NCI-H526 treated with DMSO at 0.1 percent for 48 hours (cell line): ENCODE measurements around the gene EIF4G3.
"Not testable (repeated sequence)": the region's sequence is repeated elsewhere in the genome, so short reads cannot be mapped to it uniquely, and the experiment has no call there.

ENCODE experiments used
- DNase-seq: peaks from one replicate; lab custom pipeline; 2025; lab: John Stamatoyannopoulos, UW

The EIF4G3 gene

DNA sequence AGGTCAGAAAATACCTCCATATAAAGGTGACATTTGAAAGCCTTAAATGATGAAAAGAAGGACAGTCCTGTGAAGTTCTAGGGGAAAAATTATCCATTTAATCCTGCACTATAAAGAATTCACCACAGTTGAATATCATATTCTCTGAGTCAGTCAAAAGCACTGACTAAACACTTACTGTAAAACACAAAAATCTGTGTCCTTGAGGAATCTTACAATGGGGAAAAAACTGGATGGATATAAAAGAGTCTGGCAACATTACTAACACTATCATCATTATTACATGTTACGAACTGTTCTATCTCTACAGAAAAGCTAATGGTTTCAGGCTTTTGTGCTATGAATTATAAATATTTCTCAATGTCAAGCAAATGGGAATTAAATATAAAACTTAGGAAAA lies 347.2 kb downstream of the EIF4G3 start:
- no peak for DNase-seq

DNA sequence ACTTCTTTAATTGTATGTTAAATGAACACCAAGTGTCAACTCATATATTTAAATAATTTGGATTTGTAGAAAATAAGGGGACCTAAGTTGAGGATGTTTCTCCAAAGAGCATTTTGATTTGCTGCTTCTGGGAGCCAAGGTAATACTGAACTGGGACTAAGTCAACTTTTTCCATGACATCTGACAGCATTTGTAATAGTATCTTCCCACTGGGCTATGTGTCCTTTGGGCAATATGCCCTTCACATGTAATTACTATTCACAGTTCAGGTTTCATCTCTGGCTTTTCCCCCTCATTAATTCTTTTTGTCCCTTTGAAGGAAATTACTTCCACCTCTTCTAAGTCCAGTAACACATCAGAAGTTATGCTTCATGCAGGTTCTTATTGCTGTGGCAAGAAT lies 352.9 kb downstream of the EIF4G3 start:
- DNase-seq, result no peak

DNA sequence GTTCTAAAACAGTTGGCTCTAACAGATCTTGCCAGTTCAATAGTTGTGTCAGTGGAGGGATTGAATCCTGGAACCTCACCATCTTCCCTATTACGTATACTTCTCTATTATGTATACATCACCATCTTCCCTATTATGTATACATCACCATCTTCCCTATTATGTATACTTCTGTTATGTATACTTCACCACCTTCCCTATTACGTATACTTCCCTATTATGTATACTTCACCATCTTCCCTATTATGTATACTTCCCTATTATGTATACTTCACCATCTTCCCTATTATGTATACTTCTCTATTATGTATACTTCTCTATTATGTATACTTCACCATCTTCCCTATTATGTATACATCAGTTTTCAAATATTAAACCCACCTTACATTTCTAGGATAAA lies 355.2 kb downstream of the EIF4G3 start:
- DNase-seq, result no peak

DNA sequence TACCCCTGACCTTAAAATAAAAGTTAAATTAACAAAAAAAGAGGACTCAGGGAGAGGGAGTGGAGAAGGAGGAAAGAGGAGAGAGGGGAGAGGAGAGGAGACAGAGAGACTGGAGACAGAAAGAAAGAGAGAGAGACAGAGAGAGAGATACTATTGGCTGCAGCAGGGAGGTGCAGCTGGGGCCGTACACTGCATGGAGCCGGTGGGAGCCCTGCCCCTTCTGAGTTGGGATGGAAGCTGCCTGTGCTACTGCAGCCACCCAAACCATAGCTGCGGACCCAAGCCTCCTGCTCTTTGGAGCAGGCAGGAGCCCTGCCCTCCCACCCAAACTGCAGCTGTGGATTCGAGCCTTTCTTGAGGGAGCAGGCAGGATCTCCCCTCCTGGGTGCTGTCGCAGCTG lies 356.9 kb downstream of the EIF4G3 start:
- no peak for DNase-seq

DNA sequence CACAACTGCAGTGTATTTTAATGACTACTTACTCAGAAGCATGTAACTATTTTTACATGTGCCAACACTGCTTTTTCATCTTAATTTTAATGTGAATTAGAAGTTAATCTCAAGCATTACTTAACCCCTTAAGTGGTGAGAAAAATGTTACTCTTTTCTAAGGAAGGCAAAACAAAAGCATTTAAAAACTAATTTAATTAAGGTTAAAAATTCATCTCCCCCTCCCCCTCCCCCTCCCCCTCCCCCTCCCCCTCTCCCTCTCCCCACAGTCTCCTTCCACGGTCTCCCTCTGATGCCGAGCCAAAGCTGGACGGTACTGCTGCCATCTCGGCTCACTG lies 362.2 kb downstream of the EIF4G3 start:
- no peak for DNase-seq

DNA sequence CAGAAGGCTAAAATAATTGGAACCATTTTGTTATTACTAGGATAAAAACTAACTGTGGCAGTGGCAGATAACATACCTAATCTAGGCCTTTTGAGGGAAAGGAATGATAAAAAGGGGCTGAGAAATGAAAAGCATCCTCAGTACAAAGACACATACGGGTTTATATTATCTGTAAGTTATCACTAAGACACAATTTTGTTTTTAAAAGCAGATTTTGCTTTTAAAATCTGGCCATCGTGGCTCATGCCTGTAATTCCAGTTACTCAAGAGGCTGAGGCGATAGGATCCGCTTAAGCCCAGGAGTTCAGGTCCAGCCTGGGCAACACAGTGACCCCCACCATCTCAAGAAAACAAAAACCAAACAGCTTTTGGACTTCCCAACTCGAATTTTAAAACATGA lies 364.8 kb downstream of the EIF4G3 start:
- DNase-seq, result no peak

DNA sequence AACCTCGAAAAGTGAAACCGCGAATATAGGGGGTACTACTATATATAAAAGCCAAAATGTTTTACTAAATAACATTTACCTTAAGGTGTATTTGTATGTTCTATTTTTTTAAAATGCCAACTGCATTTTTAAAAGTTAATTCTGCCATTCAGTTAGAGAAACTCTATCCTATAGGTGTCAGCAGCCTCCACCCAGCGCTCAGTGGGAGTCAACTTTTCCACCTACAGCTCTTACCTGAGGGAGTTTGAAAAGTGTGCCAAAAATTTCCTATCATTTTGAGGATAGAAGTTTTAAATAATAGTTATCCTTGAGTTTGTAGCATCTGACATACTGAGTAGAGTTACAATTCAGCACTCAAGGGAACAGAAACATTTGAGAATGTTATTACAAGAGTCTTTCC lies 383.5 kb downstream of the EIF4G3 start:
- DNase-seq, result no peak

DNA sequence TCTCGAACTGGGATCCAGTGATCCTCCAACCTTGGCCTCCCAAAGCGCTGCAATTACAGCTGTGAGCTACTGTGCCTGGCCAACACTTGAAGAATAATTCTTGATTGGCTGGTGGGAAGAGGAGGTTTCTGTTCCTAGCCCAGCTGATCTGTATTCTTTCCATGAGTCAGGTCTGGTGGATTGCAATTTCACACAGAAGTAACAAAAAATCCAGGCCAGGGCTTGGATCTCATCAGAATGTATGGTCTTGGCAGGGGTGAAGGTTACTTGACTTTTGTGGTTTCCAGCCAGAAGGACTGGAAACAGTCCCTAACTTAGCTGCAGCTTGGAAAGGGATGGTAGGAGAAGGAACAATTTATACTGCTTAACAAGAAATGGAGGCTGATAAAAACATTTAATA lies 384.5 kb downstream of the EIF4G3 start:
- DNase-seq, result no peak

DNA sequence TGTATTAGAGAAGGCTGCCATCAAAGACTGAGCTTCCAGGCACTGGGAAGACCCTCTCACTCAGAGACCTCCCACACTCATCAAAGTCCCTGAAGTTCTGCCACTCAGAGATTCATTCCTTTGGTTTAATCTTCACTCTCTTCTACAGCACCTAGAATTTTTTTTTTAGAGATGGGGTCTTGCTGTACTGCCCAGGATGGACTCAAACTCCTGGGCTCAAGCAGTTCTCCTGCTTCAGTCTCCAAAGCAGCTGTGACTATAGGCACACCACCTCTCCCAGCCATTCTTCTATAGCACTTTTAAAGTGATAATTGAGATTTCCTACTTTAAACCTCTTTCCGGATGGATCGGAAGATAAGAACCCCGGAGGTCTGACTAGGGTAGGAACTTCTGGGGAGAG lies 385.9 kb downstream of the EIF4G3 start:
- DNase-seq, result no peak

DNA sequence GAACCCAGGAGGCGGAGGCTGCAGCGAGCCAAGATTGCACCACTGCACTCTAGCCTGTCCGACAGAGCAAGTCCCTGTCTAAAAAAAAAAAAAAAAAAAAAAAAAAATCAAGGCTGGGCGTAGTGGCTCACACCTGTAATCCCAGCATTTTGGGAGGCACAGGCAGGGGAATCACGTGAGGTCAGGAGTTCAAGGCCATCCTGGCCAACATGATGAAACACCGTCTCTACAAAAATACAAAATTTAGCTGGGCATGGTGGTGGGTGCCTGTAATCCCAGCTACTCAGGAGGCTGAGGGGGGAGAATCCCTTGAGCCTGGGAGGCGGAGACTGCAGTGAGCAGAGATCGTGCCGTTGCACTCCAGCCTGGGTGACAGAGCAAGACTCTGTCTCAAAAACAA lies 387.1 kb downstream of the EIF4G3 start:
- not testable (repeated sequence) for DNase-seq

DNA sequence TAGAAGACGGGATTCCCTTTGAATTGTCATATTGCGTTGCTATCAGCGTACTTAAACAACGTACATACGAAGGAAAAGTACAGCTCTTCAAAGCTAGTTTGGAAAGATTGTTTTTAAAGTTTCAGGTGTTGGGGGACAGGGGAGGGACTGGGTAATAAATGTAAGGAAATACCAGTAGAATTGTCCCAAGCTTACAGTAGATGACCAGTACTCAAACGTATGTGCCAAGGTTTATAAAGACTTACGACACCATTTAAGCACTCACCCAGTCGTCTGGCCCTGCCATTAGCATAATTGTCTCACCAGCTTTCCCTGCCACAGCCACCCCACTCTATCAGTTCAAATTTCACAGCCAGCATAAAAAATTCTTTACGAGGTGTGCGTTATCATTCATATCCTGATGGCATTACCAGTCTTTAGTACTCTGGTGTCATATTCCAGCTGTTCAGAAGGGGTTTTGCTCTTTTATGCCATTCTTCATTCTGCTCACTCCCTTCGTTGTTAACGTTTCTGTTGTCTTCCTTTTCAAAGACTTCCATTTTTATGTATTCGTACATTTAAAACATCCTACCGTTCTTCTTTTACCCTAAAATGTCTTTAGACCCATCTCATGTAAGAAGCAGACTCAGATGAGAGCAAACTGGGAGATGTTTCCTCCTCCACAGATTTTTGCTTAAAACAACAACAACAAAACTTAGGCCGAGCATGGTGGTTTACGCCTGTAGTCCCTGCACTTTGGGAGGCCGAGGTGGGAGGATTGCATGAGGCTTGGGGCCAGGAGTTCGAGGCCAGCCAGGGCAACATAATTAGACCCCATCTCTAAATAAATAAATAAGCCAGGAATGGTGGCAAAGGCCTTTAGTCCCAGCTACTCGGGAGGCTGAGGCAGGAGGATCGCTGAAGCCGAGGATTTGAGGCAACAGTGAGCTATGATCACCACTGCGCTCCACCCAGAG lies 388.6 kb downstream of the EIF4G3 start:
- no peak for DNase-seq

DNA sequence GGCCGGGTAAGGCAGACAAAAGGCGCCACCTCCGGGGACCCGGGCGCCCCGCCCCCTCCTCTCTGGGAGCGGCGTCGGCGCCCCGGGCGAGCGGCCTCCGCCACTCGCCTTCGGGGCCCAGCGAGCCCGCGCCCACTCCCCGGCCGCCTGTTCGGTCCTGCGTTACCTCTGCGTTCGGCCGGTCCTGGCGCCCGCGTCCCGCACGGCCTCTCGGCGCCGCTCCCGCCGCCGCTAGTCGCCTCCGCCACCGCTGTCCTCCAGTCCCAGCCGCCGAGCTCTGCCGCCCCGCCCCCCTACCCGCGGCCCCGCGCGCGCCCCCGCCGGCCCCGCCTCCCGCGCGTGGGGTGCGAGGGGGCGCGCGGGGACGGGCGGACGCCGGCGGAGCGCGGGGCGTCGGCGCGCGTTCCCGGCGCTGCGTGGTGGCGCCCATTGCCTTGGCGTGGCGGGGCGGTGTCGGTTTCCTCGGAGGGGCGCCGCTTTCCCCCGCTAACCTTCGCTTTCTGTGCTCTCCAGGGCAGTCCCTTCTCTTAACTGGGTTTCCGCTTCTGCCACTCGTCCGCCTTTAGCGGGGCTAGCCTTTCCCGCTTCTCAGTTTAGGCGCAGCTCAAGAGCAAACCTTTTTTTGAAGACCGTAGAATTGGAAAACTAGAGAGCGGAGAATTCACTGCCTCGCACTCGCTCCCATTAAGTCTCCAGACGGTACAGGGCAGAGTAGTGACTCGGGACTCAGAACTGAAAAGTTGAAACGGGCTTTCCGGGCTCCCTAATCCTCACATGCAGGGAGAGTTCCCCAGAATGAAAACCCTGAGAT lies 389.5 kb downstream of the EIF4G3 start, which contains the start of gene HP1BP3:
TSS of gene HP1BP3 (minus strand) at position 279 of the 811 bp plus-strand sequence. CDS start 6,867 bp downstream, outside the sequence.
- no peak for DNase-seq

DNA sequence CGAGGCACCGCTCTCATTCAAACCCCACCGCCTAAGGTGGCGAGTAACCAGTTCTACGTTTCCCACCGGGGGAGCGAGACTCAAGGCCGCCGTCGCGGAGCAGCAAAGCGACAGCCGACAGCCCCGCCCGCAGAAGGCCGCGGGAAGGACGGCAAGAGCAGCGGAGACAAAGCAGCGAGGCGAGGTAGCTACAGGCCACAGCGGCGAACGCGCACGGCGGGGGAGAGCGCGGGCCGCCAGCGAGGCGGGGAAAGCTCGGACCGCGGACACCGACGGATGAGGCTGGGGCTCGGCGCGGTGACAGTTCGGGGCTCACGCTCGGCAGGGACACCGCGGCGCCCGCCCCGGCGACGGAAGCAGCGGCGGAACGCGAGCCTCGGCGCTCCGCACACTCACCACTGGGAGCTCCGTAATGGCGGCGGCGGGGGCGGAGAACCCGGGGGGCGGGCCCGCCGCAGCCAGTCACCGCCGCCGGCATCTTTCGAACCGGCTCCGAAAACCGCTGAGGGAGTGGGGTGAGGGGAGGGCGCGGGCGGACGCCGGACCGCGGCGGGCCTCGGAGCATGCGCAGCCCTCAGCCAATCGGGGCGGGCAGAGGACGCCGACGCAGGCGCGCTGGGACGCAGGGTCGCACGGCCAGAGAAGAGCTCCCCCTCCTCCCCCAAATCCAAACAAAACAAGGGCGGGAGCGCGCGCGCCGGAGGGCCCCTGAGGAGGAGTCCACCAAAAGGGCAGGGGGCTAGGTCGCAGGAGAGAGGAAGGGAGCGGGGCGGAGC lies 390.3 kb downstream of the EIF4G3 start:
- DNase-seq, result peak; percentile 82

DNA sequence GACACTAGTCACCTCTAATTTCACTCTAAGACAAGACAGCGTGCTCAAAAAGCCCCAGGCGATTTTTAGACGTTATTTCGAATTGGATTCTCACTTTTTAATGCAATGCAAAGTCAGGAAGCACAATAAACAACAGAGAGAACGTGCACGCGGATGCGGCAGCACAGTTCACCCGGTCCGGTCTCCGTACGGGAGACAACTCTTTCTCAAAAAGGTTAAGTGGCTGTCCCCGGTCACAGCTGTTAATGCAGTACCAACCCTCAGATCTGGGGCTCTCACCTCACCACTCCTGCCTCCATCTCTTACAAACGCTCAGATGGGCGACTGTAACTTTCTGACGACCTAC lies 390.8 kb downstream of the EIF4G3 start:
- no peak for DNase-seq

DNA sequence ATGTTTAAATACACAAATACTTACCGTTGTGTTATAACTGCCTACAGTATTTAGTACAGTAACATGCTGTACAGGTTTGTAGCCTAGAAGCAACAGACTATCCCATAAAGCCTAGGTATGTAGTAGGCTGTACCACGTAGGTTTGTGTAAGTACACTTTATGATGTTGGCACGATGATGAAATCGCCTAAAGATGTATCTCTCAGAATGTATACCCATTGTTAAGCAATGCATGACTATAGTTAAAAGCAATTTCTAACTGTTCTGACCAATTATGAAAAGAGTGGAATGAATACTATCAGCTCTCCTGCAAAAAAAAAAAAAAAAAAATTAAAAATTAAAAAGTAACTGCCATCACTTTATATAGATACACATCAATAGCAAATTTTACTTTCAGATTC lies 401.0 kb downstream of the EIF4G3 start:
- no peak for DNase-seq

DNA sequence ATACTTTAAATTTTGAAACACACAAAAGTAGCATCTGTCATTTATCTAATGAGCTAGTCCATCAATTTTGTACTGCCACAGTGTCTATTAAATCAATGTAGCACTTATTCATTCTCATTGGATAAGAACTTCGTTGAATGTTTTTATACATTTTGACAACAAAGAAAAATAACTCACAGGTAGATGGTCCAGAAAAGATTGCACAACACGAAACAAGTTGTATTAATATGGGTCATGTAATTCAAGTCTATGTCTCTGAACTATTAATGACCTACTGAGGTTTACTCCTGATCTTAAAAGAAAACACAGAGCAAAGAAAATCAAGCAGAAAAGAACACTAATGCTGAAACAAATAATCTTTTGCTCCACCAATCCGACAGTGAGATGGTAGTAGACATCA lies 404.9 kb downstream of the EIF4G3 start:
- no peak for DNase-seq

DNA sequence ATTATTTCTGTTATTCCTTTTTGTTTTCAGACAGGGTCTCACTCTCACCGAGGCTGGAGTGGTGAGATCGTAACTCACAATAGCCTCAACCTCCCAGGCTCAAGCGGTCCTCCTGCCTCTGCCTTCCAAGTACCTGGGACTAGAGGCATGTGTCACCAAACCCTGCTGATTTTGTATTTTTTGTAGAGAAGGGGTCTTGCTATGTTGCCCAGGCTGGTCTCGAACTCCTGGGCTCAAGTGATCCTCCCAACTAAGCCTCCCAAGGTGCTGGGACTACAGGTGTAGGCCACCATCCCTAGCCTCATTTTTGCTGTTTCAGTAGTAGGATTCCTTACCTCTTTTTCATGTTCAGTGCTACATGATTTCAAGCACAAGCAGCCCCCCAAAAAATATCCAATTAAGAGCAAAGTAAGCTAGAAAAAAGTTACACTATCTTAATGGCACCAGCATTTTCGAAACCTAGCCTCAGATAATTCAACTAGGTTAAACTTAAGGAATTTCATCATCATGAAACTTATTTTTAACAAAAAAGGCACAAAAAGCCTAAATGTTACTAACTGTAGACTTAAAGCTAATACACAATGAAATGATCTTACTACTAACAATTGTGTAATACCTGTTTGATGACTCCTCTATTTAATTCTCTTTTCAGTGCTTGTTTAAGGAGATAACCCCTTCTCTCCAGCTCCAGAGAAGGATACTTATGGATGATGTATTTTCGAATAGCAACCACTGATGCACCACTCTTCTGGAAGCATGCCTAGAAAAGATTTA lies 406.2 kb downstream of the EIF4G3 start:
- DNase-seq, result no peak

DNA sequence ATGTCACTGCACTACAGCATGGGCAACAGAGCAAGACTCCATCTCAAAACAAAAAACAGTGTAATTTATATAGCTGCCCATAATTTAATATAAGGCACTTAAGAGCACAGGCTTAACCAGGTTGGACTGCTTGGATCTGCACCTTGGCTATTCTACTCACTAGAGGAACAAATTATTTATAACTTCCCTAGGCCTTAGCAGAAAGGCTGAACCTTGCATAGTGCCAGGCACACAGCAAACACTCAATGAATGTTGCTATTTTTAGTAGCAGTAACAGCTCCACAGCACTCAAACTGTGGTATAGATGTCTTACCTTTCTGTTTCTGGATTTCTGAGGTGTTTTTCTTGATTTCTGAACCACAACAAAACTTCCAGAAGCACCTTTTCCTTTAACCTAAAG lies 409.4 kb downstream of the EIF4G3 start:
- DNase-seq, result no peak

DNA sequence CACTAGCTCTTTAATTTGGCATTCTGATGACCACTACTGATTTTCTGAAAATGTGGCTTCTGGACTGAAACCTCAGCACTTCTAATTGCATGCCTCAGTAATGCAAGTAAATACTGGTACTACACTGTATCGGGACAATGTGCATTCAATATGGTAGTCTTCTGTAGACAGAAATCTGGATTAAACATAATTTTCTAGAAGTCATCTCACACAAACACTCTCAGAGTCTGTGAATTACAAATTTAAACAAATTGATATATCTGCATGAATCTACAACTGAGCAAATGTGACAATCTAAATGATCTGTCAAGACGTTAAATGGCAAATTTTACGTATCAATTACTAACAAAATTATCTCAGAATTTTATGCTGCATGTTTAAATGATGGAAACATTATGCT lies 413.3 kb downstream of the EIF4G3 start:
- DNase-seq, result no peak

DNA sequence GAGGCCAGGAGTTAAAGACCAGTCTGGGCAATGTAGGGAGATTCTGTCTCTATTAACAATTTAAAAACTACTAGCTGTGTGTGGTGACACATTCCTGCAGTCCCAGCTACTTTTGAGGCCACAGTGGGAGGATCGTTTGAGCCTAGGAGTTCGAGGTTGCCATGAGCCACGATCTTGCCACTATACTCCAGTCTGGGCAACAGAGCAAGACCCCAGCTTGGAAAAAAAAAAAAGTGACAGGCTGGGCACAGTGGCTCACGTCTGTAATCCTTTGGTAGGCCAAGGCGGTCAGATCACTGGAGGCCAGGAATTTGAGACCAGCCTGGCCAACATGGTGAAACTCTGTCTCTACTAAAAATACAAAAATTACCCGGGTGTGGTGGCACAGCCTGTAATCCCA lies 416.4 kb downstream of the EIF4G3 start:
- no peak for DNase-seq
